Colonic mucosa (tissue), 4 donors: ENCODE measurements around the gene SLC22A7. TPM values are rescaled to one million over a fixed set of nuclear protein-coding genes. Genes with fewer than 3 reads are reported as not detected.
A peak's percentile ranks its signal among the peaks of the same experiment; 100 is the strongest.
"Not testable (repeated sequence)": the region's sequence is repeated elsewhere in the genome, so short reads cannot be mapped to it uniquely, and the experiment has no call there.

Experiments used
- DNase-seq: peaks from one replicate; pipeline ENCODE4 v3.0.0-alpha.2; 2020
- H3K27ac ChIP-seq: fragments of 200-600 bp; one replicate; pipeline ENCODE4 v1.8.0; 2021
- H3K27me3 ChIP-seq: fragments of 200-600 bp; one replicate; pipeline ENCODE4 v1.8.0; 2021
- H3K36me3 ChIP-seq: fragments of 200-600 bp; one replicate; pipeline ENCODE4 v1.8.0; 2021
- H3K4me1 ChIP-seq: fragments of 200-600 bp; one replicate; pipeline ENCODE4 v1.8.0; 2021; ENCODE audit warnings: mild to moderate bottlenecking
- H3K4me3 ChIP-seq: fragments of 200-600 bp; one replicate; pipeline ENCODE4 v1.8.0; 2021
- H3K9ac ChIP-seq, 2 donors: one replicate each; pipeline ENCODE4 v1.7.0; 2013; ENCODE audit warnings: control low read depth in 2 of 2, low read depth in 2 of 2, low read length in 2 of 2
- H3K9me3 ChIP-seq: fragments of 200-600 bp; one replicate; pipeline ENCODE4 v1.8.0; 2021
- CTCF ChIP-seq: fragments of 200-600 bp; IDR thresholded peaks from one replicate; pipeline ENCODE4 v1.8.0; 2022; ENCODE audit warnings: antibody characterized with exemption, mild to moderate bottlenecking
- intact Hi-C: fragments of 100-400 bp; cut with DNase I; formaldehyde crosslinking; loops from one replicate; pipeline ENCODE4 v1.14.1; 2022
- total RNA-seq, 2 donors: library from RNA; stranded (reverse); fragmentation: NEBNext Ultra II Directional in 1 of 2; extraction: Animal tissue kit (Norgen Biotek cat#: 25700) in 1 of 2; gene quantifications; one replicate each; pipeline ENCODE4 v1.2.1, GENCODE V29; 2021
- donor health status: healthy.
- donor health status: DM: no; HTN: no; CAD: no.
- donor health status: DM: no; HTN: no; CAD: no.

SLC22A7 gene
- total RNA-seq, 2 donors from 2014 or later = not detected

GRCh38 chr6:43334466-43335095 is 36.5 kb downstream of the SLC22A7 start:
- intact Hi-C loops = loop anchor here (2.0 kb wide), 1 partner anchor 72 kb away; no protein-coding TSS in a partner anchor
- no peaks in the 10 kb centered on the region for H3K4me1 ChIP-seq
- H3K36me3 ChIP-seq = no peaks in the 10 kb centered on the region
- H3K27me3 ChIP-seq = no peaks in the 10 kb centered on the region
- H3K27ac ChIP-seq = peak overlapping the region; percentile 45
- no peak overlapping the region for H3K4me3 ChIP-seq
- peak; percentile 32 for DNase-seq
- H3K9me3 ChIP-seq = no peaks in the 10 kb centered on the region
- peak overlapping the region in 1 of 2 donors; percentile 36 for H3K9ac ChIP-seq
- peak; percentile 26 for TF ChIP-seq CTCF

- Histone ChIP-seq H3K36me3 (no peaks in the 10 kb centered on the region), H3K9ac (no peak overlapping the region), H3K4me3 (no peak overlapping the region), H3K27me3 (no peaks in the 10 kb centered on the region), H3K27ac (peak overlapping the region; percentile 45), H3K4me1 (no peaks in the 10 kb centered on the region), H3K9me3 (no peaks in the 10 kb centered on the region)
- peak; percentile 30 for DNase-seq
- intact Hi-C loops = loop anchor here (2.0 kb wide), 1 partner anchor 73 kb away; no protein-coding TSS in a partner anchor
- no peak for TF ChIP-seq CTCF
Measured at GRCh38 chr6:43335469-43335868, 37.4 kb downstream of the SLC22A7 start.

- no peak for DNase-seq
- Histone ChIP-seq H3K4me1 (no peaks in the 10 kb centered on the region), H3K27me3 (no peaks in the 10 kb centered on the region), H3K9ac (no peak overlapping the region), H3K27ac (peak overlapping the region; percentile 45), H3K9me3 (no peaks in the 10 kb centered on the region), H3K36me3 (no peaks in the 10 kb centered on the region), H3K4me3 (no peak overlapping the region)
- intact Hi-C loops = no loop called here
- TF ChIP-seq CTCF = no peak
Measured at GRCh38 chr6:43336382-43336781, 38.3 kb downstream of the SLC22A7 start.

- Histone ChIP-seq H3K27ac (no peak overlapping the region), H3K9me3 (no peaks in the 10 kb centered on the region), H3K36me3 (no peaks in the 10 kb centered on the region), H3K9ac (no peak overlapping the region), H3K27me3 (no peaks in the 10 kb centered on the region), H3K4me1 (no peaks in the 10 kb centered on the region), H3K4me3 (no peak overlapping the region)
- TF ChIP-seq CTCF = no peak
- intact Hi-C loops = no loop called here
- DNase-seq = no peak
Measured at GRCh38 chr6:43338243-43338642, 40.2 kb downstream of the SLC22A7 start.

- H3K4me1 ChIP-seq = no peaks in the 10 kb centered on the region
- TF ChIP-seq CTCF = no peak
- no peaks in the 10 kb centered on the region for H3K36me3 ChIP-seq
- no peaks in the 10 kb centered on the region for H3K27me3 ChIP-seq
- H3K4me3 ChIP-seq = no peak overlapping the region
- DNase-seq = no peak
- no peaks in the 10 kb centered on the region for H3K9me3 ChIP-seq
- intact Hi-C loops = no loop called here
- H3K27ac ChIP-seq = no peak overlapping the region
- no peak overlapping the region for H3K9ac ChIP-seq
Measured at GRCh38 chr6:43339168-43339567, 41.1 kb downstream of the SLC22A7 start.

- H3K36me3 ChIP-seq, H3K4me1 ChIP-seq, H3K27ac ChIP-seq, H3K27me3 ChIP-seq, H3K9ac ChIP-seq, intact Hi-C loops, H3K4me3 ChIP-seq, DNase-seq, H3K9me3 ChIP-seq: not testable (repeated sequence)
Measured at GRCh38 chr6:43346243-43346642, 48.2 kb downstream of the SLC22A7 start.
